Parathyroid adenoma (tissue), 2 donors: ENCODE results near the gene TMEM121B.

Experiments used
- H2AFZ ChIP-seq: fragments of 300-600 bp; sonication (generic); one replicate; pipeline ENCODE4 v1.7.0; 2017; ENCODE audit warnings: antibody characterized with exemption, mild to moderate bottlenecking
- H3K27ac ChIP-seq: fragments of 300-600 bp; sonication (generic); one replicate; pipeline ENCODE4 v1.7.0; 2017
- H3K27me3 ChIP-seq: fragments of 300-600 bp; sonication (generic); one replicate; pipeline ENCODE4 v1.7.0; 2017; ENCODE audit warnings: low read length; ENCODE audit not compliant: control insufficient read depth, insufficient read depth
- H3K36me3 ChIP-seq: fragments of 300-600 bp; sonication (generic); one replicate; pipeline ENCODE4 v1.7.0; 2017; ENCODE audit warnings: low read length; ENCODE audit not compliant: control insufficient read depth, insufficient read depth
- H3K4me1 ChIP-seq: fragments of 300-600 bp; sonication (generic); one replicate; pipeline ENCODE4 v1.7.0; 2017; ENCODE audit warnings: control low read depth
- H3K4me2 ChIP-seq: fragments of 300-600 bp; sonication (generic); one replicate; pipeline ENCODE4 v1.7.0; 2017; ENCODE audit warnings: low read length
- H3K4me3 ChIP-seq: fragments of 300-600 bp; sonication (generic); one replicate; pipeline ENCODE4 v1.7.0; 2017; ENCODE audit warnings: low read depth, low read length
- H3K79me2 ChIP-seq: fragments of 300-600 bp; sonication (generic); one replicate; pipeline ENCODE4 v1.7.0; 2017; ENCODE audit warnings: control low read depth
- H3K9ac ChIP-seq: fragments of 300-600 bp; sonication (generic); one replicate; pipeline ENCODE4 v1.7.0; 2017; ENCODE audit warnings: mild to moderate bottlenecking
- H3K9me3 ChIP-seq: fragments of 300-600 bp; sonication (generic); one replicate; pipeline ENCODE4 v1.7.0; 2017; ENCODE audit warnings: low read length; ENCODE audit not compliant: control insufficient read depth
- CTCF ChIP-seq: fragments of 300-600 bp; sonication (generic); IDR thresholded peaks from one replicate; pipeline ENCODE4 v1.7.0; 2017; ENCODE audit warnings: antibody characterized with exemption, mild to moderate bottlenecking
- donor health status: primary hyperparathyroidism.

TMEM121B gene

GRCh38 chr22:17140022-17140421, 18.9 kb upstream of the TMEM121B start:
- no peak overlapping the region for H3K4me3 ChIP-seq
- no peak overlapping the region for H2AFZ ChIP-seq
- no peaks in the 10 kb centered on the region for H3K79me2 ChIP-seq
- no peak for TF ChIP-seq CTCF
- no peaks in the 10 kb centered on the region for H3K4me1 ChIP-seq
- H3K9me3 ChIP-seq: no peaks in the 10 kb centered on the region
- no peak overlapping the region for H3K4me2 ChIP-seq
- H3K27me3 ChIP-seq: no peaks in the 10 kb centered on the region
- no peak overlapping the region for H3K27ac ChIP-seq
- no peak overlapping the region for H3K9ac ChIP-seq
- H3K36me3 ChIP-seq: no peaks in the 10 kb centered on the region

GRCh38 chr22:17138513-17138912, 17.4 kb upstream of the TMEM121B start:
- Histone ChIP-seq H3K27ac (no peak overlapping the region), H3K4me2 (no peak overlapping the region), H3K27me3 (no peaks in the 10 kb centered on the region), H3K4me1 (no peaks in the 10 kb centered on the region), H3K36me3 (no peaks in the 10 kb centered on the region), H2AFZ (no peak overlapping the region), H3K9ac (no peak overlapping the region), H3K9me3 (no peaks in the 10 kb centered on the region), H3K79me2 (no peaks in the 10 kb centered on the region), H3K4me3 (no peak overlapping the region)
- no peak for TF ChIP-seq CTCF

GRCh38 chr22:17137861-17138425, 16.8 kb upstream of the TMEM121B start:
- H3K4me2 ChIP-seq: no peak overlapping the region
- H3K9ac ChIP-seq: no peak overlapping the region
- no peak overlapping the region for H3K27ac ChIP-seq
- no peaks in the 10 kb centered on the region for H3K79me2 ChIP-seq
- H3K27me3 ChIP-seq: no peaks in the 10 kb centered on the region
- H3K4me1 ChIP-seq: no peaks in the 10 kb centered on the region
- no peak overlapping the region for H2AFZ ChIP-seq
- TF ChIP-seq CTCF: no peak
- no peaks in the 10 kb centered on the region for H3K36me3 ChIP-seq
- H3K9me3 ChIP-seq: no peaks in the 10 kb centered on the region
- no peak overlapping the region for H3K4me3 ChIP-seq

GRCh38 chr22:17137170-17137569, 16.0 kb upstream of the TMEM121B start:
- TF ChIP-seq CTCF: no peak
- Histone ChIP-seq H3K9ac (no peak overlapping the region), H3K27me3 (no peaks in the 10 kb centered on the region), H3K27ac (no peak overlapping the region), H2AFZ (no peak overlapping the region), H3K79me2 (no peaks in the 10 kb centered on the region), H3K4me2 (no peak overlapping the region), H3K4me3 (no peak overlapping the region), H3K36me3 (no peaks in the 10 kb centered on the region), H3K4me1 (no peaks in the 10 kb centered on the region), H3K9me3 (no peaks in the 10 kb centered on the region)

GRCh38 chr22:17135153-17135760, 14.1 kb upstream of the TMEM121B start:
- H3K36me3 ChIP-seq: no peaks in the 10 kb centered on the region
- no peaks in the 10 kb centered on the region for H3K9me3 ChIP-seq
- H3K4me2 ChIP-seq: no peak overlapping the region
- no peak overlapping the region for H3K27ac ChIP-seq
- H3K4me3 ChIP-seq: no peak overlapping the region
- no peak overlapping the region for H2AFZ ChIP-seq
- H3K4me1 ChIP-seq: no peaks in the 10 kb centered on the region
- TF ChIP-seq CTCF: no peak
- H3K79me2 ChIP-seq: no peaks in the 10 kb centered on the region
- H3K27me3 ChIP-seq: no peaks in the 10 kb centered on the region
- H3K9ac ChIP-seq: no peak overlapping the region
